K562 (cell line): ENCODE measurements around the gene KNCN. TPM values are rescaled to one million over a fixed set of nuclear protein-coding genes. Genes with fewer than 3 reads are reported as not detected.

Experiments used
- BCL6 ChIP-seq: fragments of 250-450 bp; sonication (Bioruptor Pico); IDR thresholded peaks from 2 replicates; pipeline ENCODE4 v1.4.0; 2020
- CBFA2T2 ChIP-seq: fragments of 450-650 bp; conservative IDR thresholded peaks from 2 replicates; pipeline ENCODE4 v1.6.1; 2017; ENCODE audit warnings: mild to moderate bottlenecking
- CREM ChIP-seq: IDR thresholded peaks from 2 replicates; pipeline ENCODE4 v1.6.1; 2014; ENCODE audit warnings: antibody characterized with exemption, low read depth
- DACH1 ChIP-seq: fragments of 450-650 bp; IDR thresholded peaks from 2 replicates; pipeline ENCODE4 v1.6.1; 2018; ENCODE audit not compliant: partially characterized antibody
- GATAD2B ChIP-seq: fragments of 450-650 bp; IDR thresholded peaks from 2 replicates; pipeline ENCODE4 v1.6.1; 2017; ENCODE audit warnings: mild to moderate bottlenecking, borderline replicate concordance
- ILK ChIP-seq: fragments of 450-650 bp; IDR thresholded peaks from 2 replicates; pipeline ENCODE4 v1.6.1; 2016; ENCODE audit warnings: missing genetic modification characterization, low read depth, mild to moderate bottlenecking, missing compliant biosample characterization, moderate library complexity, borderline replicate concordance
- MAFK ChIP-seq: IDR thresholded peaks from 2 replicates; pipeline ENCODE4 v1.6.1; 2011; ENCODE audit warnings: low read length, improper control_type of control experiment
- MBD2 ChIP-seq: sonication (generic); IDR thresholded peaks from 2 replicates; pipeline ENCODE4 v1.6.1; 2016; ENCODE audit warnings: low read depth, borderline replicate concordance
- MIER1 ChIP-seq: fragments of 450-650 bp; IDR thresholded peaks from 2 replicates; pipeline ENCODE4 v1.6.1; 2016; ENCODE audit warnings: antibody characterized with exemption, mild to moderate bottlenecking, low read depth
- NBN ChIP-seq: fragments of 450-650 bp; IDR thresholded peaks from 2 replicates; pipeline ENCODE4 v1.6.1; 2016; ENCODE audit warnings: low read depth, mild to moderate bottlenecking
- NCOA4 ChIP-seq: fragments of 450-650 bp; IDR thresholded peaks from 2 replicates; pipeline ENCODE4 v1.6.1; 2018; ENCODE audit warnings: mild to moderate bottlenecking; ENCODE audit not compliant: partially characterized antibody
- NEUROD1 ChIP-seq: fragments of 150-350 bp; IDR thresholded peaks from 2 replicates; pipeline ENCODE4 v1.6.1; 2014; ENCODE audit warnings: borderline replicate concordance, low read length, low read depth; ENCODE audit not compliant: partially characterized antibody
- POLR3G ChIP-seq: IDR thresholded peaks from 2 replicates; pipeline ENCODE4 v1.6.1; 2011; ENCODE audit not compliant: insufficient read length, insufficient replicate concordance; ENCODE audit errors: extremely low read depth
- SMARCA4 ChIP-seq: fragments of 450-650 bp; IDR thresholded peaks from 2 replicates; pipeline ENCODE4 v1.6.1; 2016
- SUPT5H ChIP-seq: fragments of 450-650 bp; IDR thresholded peaks from 2 replicates; pipeline ENCODE4 v1.6.1; 2016
- TAF15 ChIP-seq: fragments of 200-400 bp; formaldehyde crosslinking; IDR thresholded peaks from 2 replicates; pipeline ENCODE4 v1.6.1; 2017; ENCODE audit warnings: mild to moderate bottlenecking, low read depth, low read length, moderate library complexity
- TBP ChIP-seq: optimal IDR thresholded peaks from 2 replicates; pipeline ENCODE3; 2011; ENCODE audit warnings: low read depth, low read length, improper control_type of control experiment
- TEAD1 ChIP-seq, 2 experiments: fragments of 450-650 bp in 1 of 2; sonication (generic) in 1 of 2; formaldehyde crosslinking; IDR thresholded peaks; 2 replicates each; pipeline versions ENCODE4 v1.4.0 to v1.8.0; 2020 to 2022; ENCODE audit warnings: mild to moderate bottlenecking in 2 of 2, missing genetic modification reagents in 1 of 2
- TEAD2 ChIP-seq: fragments of 450-650 bp; IDR thresholded peaks from 2 replicates; pipeline ENCODE4 v1.6.1; 2016; ENCODE audit warnings: missing genetic modification characterization, control low read depth, missing compliant biosample characterization
- ZNF436 ChIP-seq: fragments of 250-450, 450-650 bp; sonication (Bioruptor Pico); formaldehyde crosslinking; IDR thresholded peaks from 2 replicates; pipeline ENCODE4 v1.7.0; 2020; ENCODE audit warnings: mild to moderate bottlenecking
- ZNF445 ChIP-seq: fragments of 250-450 bp; sonication (Bioruptor Pico); IDR thresholded peaks from 2 replicates; pipeline ENCODE4 v1.4.0; 2020; ENCODE audit warnings: low read depth, mild to moderate bottlenecking, moderate library complexity
- polyA plus RNA-seq, 8 experiments: library from polyadenylated mRNA; depleted of rRNA in 4 of 8; stranded (reverse) in 5 of 8; unstranded in 3 of 8; fragments of >200 nt; fragmentation: Nextera tagmentation in 2 of 8; fragmentation: Illumina TruSeq in 1 of 8; extraction: Ambion mirVana in 2 of 8; extraction: Trizol in 1 of 8; gene quantifications; 2 replicates each; pipeline versions ENCODE4 v1.2.1 to v1.2.3, GENCODE V29; 2011 to 2014; ENCODE audit warnings: inconsistent platforms in 1 of 8, missing spikeins in 1 of 8
- total RNA-seq, 7 experiments: library from RNA; depleted of rRNA in 6 of 7; stranded (reverse); fragments of >200 nt in 6 of 7; fragmentation: Illumina TruSeq in 2 of 7; extraction: Trizol in 2 of 7; gene quantifications; 2 replicates each; pipeline versions ENCODE4 v1.2.1 to v1.2.3, GENCODE V29; 2011 to 2021; ENCODE audit warnings: low replicate concordance in 1 of 7
- TF ChIP-seq, protein P1 (sequence below): fragments of 450-650 bp; formaldehyde crosslinking; conservative IDR thresholded peaks from 2 replicates; pipeline ENCODE4 v1.4.0; 2022; ENCODE audit warnings: mild to moderate bottlenecking, missing genetic modification characterization
- TF ChIP-seq, protein P2 (sequence below): fragments of 250-450 bp; sonication (Bioruptor Pico); IDR thresholded peaks from 2 replicates; pipeline ENCODE4 v1.8.0; 2021; ENCODE audit warnings: moderate library complexity, mild to moderate bottlenecking, inconsistent platforms
- TF ChIP-seq, protein P3 (sequence below): sonication (generic); formaldehyde crosslinking; IDR thresholded peaks from 2 replicates; pipeline ENCODE4 v1.8.0; 2022; ENCODE audit warnings: mild to moderate bottlenecking, missing genetic modification reagents

KNCN gene
- total and polyA plus RNA-seq, 9 of the 15 experiments (the other 6 are each of a cell fraction or from before 2014, with no cell fraction given): not detected

DNA sequence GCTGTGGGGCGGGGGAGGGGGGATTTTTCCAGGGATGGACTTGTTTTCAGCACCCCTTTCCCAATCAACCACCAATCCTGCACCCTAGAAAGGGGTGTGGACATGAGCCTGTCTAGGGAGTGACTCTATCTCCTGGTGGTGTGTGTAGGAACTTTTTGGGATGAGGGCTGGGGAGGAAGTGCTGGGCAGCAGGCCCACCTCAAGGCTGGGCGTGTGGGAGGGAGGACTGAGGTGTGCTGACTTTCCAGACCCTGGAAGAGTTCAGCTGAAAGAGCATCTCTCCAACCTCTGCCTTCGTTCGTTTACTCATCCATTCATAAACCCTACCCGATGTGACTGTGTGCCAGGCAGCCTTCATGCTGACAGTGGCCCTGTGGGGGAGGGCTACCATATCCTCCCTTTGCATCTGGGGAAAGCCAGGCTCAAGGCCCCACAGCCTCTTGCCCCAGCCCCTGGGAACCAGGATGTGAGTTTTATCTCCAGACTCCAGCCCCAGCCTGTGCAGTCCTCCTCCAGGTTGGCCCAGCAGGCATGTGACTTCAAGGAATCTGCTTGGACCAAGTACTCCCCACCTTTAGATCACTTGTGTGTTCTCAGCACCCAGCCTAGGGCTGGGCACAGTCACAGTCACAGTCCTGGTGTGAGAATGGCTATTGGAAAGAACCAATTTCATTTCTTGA lies 6.7 kb downstream of the KNCN start (continued):
- no peak for TF ChIP-seq TAF15
- TF ChIP-seq NCOA4: no peak
- TF ChIP-seq NBN: peak; percentile 58; the same call in 1 of the 2 replicates
- peak; percentile 98 for TF ChIP-seq CBFA2T2
- no peak for TF ChIP-seq ZNF445
- no peak for TF ChIP-seq ILK (tag)
- no peak for TF ChIP-seq POLR3G
- TF ChIP-seq, protein P1, sequence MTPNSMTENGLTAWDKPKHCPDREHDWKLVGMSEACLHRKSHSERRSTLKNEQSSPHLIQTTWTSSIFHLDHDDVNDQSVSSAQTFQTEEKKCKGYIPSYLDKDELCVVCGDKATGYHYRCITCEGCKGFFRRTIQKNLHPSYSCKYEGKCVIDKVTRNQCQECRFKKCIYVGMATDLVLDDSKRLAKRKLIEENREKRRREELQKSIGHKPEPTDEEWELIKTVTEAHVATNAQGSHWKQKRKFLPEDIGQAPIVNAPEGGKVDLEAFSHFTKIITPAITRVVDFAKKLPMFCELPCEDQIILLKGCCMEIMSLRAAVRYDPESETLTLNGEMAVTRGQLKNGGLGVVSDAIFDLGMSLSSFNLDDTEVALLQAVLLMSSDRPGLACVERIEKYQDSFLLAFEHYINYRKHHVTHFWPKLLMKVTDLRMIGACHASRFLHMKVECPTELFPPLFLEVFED (CRISPR knock-in tag): peak; percentile 50; the same call in 1 of the 2 replicates
- peak; percentile 66 for TF ChIP-seq MBD2
- no peak for TF ChIP-seq ZNF436 (CRISPR knock-in tag)
- peak; percentile 86 for TF ChIP-seq NEUROD1
- no peak; the same call in 1 of the 2 replicates for TF ChIP-seq GATAD2B
- TF ChIP-seq CREM: peak; percentile 76
- TF ChIP-seq TEAD2 (tag): no peak
- TF ChIP-seq DACH1: peak; percentile 27
- TF ChIP-seq, protein P2, sequence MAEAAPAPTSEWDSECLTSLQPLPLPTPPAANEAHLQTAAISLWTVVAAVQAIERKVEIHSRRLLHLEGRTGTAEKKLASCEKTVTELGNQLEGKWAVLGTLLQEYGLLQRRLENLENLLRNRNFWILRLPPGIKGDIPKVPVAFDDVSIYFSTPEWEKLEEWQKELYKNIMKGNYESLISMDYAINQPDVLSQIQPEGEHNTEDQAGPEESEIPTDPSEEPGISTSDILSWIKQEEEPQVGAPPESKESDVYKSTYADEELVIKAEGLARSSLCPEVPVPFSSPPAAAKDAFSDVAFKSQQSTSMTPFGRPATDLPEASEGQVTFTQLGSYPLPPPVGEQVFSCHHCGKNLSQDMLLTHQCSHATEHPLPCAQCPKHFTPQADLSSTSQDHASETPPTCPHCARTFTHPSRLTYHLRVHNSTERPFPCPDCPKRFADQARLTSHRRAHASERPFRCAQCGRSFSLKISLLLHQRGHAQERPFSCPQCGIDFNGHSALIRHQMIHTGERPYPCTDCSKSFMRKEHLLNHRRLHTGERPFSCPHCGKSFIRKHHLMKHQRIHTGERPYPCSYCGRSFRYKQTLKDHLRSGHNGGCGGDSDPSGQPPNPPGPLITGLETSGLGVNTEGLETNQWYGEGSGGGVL (CRISPR knock-in tag): no peak
- TF ChIP-seq MIER1: peak; percentile 58; the same call in 1 of the 2 replicates
- peak in 1 of 2 experiments; percentile 82; a peak in 1 of 4 replicates for TF ChIP-seq TEAD1 (CRISPR knock-in tag; IDR thresholded peaks at IDR 0.05)
- TF ChIP-seq BCL6 (CRISPR knock-in tag): peak; percentile 74; the same call in 1 of the 2 replicates
- 0 out of 2 replicates have a peak, but pooled peaks have one; percentile 30 for TF ChIP-seq MAFK
- peak; percentile 41 for TF ChIP-seq TBP
- TF ChIP-seq SMARCA4: peak; percentile 98
- TF ChIP-seq SUPT5H: no peak
- TF ChIP-seq, protein P3, sequence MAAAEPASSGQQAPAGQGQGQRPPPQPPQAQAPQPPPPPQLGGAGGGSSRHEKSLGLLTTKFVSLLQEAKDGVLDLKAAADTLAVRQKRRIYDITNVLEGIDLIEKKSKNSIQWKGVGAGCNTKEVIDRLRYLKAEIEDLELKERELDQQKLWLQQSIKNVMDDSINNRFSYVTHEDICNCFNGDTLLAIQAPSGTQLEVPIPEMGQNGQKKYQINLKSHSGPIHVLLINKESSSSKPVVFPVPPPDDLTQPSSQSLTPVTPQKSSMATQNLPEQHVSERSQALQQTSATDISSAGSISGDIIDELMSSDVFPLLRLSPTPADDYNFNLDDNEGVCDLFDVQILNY (CRISPR knock-in tag): 0 out of 2 replicates have a peak, but pooled peaks have one; percentile 50
